HG03442 (cell line): Measurements from ENCODE around the gene RRM2.

Experiments used
- ATAC-seq: cut with Tn5 transposase; IDR thresholded peaks from one replicate; pipeline ENCODE4 v1.9.1; 2021; ENCODE audit warnings: mild to moderate bottlenecking, moderate library complexity; ENCODE audit not compliant: unreplicated experiment

The RRM2 gene

DNA sequence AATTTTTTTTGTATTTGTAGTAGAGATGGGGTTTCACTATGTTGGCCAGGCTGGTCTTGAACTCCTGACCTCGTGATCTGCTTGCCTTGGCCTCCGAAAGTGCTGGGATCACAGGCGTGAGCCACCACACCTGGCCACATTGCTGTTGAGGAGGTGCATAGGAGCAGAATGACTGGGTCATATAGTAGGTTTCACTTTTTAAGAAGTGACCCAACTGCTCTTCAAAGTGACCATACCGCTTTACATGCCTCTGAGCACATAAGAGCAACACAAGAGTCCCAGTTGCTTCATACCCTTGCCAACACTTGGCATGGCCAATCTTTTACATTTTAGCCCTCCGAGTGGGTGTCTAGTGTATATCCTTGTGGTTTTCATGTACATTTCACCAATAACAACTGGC, 28.9 kb downstream of the RRM2 start:
- no peak for ATAC-seq

DNA sequence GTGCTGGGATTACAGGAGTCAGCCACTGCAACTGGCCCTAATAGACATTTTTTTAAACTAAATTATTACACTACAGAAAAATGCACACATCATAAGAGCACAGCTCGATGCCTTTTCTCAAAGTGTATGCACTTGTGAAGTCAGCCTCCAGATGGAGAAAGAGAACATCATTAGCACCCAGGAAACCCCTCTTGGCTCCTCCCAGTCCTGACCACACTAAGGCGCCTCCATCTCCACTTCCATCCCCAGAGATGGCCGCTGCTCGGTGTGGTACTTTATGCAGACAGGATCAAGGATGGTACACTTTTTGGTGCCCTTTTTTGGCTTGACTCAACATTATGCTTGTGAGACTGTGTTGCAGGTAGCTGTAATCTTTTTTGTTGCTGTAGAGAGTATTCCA, 34.8 kb downstream of the RRM2 start:
- no peak for ATAC-seq

- no peak for ATAC-seq
Observed at GRCh38 chr2:10158681-10159080, 36.1 kb downstream of the RRM2 start.

DNA sequence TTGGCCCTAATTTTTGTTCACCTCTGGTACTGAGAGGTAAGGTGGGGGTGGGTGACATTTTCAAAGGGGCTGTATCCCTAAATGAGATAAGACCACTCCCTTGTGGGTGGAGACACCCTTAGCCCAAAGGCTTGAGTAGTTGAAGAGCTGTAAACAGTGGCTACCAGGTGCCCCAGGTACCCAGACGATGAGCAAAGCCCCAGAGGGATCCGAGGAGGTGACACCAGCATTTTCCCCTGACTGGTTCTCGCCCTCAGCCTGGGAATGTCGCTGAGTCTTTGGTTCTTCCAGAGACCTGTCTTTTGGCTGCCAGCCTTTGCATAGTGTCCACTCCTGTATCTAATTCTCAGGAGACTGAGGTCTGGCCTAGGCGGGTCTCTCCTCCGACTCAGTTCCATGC, 36.5 kb downstream of the RRM2 start:
- ATAC-seq, result no peak

DNA sequence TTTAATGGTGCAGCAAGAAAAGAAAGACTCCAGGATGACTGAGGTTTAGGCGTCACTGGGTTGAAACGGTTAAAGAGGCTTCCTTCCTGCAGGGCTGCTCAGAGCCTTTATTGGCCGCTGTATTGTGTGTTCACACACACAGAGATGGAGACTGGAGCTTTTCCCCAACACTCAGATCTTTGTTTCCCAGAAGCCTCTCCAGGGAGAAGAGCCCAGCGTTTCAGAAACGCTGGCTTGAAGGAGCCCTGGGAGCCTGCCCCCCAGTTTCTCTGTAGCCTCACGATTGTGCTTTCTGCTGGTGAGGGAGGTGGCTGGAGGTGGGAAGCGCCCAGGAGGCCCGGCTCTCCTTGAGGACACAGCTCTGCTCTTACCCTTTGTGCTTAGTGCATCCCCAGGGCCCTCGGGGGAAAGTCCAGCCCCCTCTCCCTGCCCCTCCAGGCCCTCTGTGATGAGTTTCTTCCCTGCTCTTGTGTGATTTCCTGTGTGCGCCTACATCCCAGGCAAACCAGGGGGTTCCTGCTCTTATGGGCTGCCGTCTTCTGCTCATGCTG, 37.1 kb downstream of the RRM2 start:
- ATAC-seq, result no peak

GRCh38 chr2:10160203-10160955, 37.8 kb downstream of the RRM2 start:
- ATAC-seq, result no peak

DNA sequence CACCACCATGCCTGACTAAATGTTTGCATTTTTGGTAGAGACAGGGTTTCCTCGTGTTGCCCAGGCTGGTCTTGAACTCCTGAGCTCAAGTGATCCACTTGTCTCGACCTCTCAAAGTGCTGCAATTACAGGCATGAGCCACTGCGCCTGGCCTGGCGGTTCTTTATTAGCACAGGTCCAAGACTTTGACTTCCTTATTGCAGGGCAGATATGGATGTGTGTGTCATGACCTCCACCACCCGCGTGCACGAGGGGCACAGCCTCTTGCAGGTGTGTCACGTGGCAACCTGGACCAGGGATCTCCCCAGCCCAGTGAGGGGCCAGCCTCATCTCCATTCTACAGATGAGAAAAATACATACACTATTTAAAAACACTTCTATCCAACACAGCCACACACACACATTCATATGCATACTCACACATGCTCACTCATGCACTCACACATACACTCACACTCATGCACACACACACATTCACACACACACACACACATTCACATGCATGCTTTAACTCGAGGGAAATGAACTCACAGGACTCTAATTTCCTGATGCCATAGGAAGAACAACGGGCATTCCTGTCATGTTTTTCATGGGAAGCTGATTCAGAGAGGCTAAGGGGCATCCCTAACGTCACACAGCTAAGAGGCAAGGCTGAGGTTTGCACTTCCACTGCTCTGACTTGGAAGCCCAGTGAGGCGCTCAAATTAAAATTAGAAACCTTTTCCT, 38.8 kb downstream of the RRM2 start:
- ATAC-seq, result no peak

DNA sequence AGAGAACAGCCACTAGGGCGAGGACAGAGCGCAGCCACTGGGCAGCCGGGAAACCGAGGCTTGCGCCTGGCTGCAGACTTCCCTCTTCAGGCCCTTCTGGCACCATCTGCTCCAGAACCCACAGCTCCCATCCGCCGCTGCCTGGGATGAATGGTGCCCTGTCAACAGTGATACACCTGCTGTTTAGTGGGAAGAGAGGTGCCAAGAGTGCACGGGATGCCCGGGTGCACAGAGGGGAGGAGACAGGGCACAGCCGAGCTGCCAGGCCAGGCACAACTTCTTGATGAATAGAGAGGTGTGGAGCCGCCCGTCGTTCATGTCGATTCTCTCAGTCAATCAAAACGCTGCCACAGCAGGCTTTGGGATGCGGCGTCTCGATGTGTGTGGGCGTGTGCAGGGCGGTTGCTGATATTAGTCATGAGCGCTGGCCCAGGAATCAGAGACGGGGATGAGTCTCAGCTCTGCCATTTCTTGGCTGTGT, 39.5 kb downstream of the RRM2 start:
- no peak for ATAC-seq

- ATAC-seq, result no peak
Observed at GRCh38 chr2:10162586-10163497, 40.3 kb downstream of the RRM2 start.

DNA sequence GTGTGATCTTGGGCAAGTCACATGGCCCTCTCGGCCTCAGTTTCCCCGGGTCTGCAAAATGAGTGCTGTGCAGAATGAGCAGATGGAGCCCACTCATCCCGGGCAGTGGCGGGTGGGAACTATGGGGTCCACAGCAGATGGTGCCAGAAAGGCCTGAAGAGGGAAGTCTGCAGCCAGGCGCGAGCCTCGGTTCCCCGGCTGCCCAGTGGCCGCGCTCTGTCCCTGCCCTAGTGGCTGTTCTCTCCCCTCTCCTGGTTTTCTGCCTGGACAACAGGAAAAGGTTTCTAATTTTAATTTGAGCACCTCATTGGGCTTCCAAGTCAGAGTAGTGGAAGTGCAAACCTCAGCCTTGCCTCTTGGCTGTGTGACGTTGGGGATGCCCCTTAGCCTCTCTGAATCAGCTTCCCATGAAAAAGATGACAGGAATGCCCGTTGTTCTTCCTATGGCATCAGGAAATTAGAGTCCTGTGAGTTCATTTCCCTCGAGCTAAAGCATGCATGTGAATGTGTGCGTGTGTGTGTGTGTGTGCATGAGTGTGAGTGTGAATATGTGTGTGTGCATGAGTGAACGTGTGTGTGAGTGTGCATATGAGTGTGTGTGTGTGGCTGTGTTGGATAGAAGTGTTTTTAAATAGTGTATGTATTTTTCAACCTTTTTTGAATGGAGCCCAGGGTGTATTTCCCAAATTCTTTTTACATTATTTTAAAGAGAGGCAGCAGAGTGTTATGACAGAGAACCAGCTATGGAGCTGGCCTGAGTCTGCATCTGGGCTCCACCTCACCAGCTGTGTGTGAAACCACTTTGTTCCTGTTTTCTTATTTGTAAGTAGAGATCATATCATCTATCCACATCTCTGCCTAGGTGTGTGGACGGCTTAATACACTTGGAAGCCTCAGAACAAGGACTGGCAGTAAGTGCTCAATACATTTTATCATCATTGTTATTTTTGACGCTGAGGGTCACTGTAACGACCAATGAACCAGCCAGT, 41.3 kb downstream of the RRM2 start:
- no peak for ATAC-seq

GRCh38 chr2:10164601-10165000, 42.1 kb downstream of the RRM2 start:
- ATAC-seq, result no peak

- ATAC-seq, result no peak
Observed at GRCh38 chr2:10165282-10165681, 42.7 kb downstream of the RRM2 start.

DNA sequence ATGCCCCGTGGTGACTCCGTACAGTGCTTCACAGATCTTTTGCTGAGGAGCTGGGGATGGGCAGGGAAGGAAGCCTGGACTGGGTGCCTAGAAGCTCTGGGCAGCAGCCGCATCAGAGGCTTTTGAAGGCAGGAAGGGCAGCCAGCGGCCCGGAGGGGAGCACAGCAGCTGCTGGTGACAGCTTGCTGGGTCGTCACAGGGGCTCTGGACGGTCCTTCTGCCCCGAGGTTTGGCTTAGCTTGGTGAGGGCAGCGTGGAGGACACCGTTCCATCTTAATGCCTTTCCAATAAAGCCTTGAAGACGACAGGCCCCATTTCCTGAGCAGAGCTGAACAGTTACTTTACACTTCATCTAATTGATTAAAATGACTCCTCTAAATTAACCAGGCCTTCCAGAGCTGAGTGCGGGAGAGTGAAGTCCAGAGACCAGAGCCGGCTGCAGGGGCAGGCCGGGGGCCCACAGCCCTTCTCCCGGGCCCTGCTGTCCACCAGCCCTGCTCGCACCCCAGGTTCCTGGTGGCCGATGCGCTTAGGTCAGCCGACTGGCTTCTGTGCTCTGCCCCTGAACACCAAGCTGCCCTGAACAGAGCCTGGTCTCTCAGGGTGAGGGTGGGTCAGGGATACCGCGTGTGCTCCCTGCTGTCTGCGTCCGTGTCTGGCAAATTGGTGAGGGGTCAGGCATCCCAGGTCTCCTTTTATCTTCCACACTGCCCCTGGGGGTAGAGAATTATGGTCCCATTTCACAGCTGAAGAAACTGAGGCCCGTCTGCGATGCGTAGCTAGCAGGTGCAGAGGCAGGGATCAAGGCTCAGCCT, 43.5 kb downstream of the RRM2 start:
- ATAC-seq, result no peak

- no peak for ATAC-seq
Observed at GRCh38 chr2:10166676-10167292, 44.2 kb downstream of the RRM2 start.

GRCh38 chr2:10167316-10167715, 44.8 kb downstream of the RRM2 start:
- ATAC-seq, result no peak

DNA sequence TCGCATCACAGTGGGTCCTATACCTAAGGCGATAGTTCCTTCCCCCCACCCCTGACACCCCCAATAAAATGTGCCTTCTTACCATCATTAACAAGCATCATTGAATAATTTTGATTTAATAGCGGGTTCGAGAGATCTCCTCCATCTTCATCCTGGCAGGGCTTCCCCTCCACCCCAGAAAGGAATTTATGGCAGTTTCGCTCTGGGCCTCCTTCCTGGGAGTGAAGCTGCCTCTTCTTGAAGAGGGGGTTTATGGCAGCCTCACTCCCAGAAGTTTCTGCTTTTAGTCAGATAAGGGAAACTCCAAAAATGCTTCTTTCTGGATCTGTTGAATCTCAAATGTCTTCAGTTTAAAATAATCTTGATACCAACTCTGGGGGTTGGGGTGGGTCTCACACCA, 45.7 kb downstream of the RRM2 start:
- ATAC-seq, result no peak

DNA sequence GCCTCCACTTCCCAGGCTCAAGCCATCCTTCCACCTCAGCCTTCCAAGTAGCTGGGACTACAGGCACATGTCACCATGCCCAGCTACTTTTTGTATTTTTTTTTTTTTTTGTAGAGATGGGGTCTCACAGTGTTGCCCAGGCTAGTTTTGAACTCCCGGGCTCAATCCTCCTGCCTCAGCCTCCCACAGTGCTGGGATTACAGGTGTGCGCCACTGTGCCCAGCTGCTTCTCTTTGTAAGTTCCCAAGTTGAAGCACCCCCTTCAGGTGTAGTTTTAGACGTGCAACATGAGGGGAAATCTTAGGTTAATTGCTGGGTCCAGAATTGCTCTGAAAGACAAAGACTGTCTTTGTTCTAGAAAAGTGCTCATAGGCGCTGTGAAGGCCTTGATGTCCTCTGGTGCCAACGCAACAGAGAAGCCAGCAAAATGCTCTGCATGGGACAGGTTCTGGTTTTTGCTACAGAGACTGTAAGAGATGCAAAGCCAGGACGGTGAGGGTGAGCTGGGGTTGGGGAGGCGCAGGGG, 46.6 kb downstream of the RRM2 start:
- ATAC-seq, result no peak

GRCh38 chr2:10169581-10169980, 47.0 kb downstream of the RRM2 start:
- no peak for ATAC-seq
